AG04449 (cell line): ENCODE measurements around the gene HNRNPDL.

Source experiments
- CTCF ChIA-PET: fragments of 350-600 bp; formaldehyde crosslinking; extraction: SDS; loops from one replicate; lab custom pipeline; 2021; ENCODE audit warnings: antibody characterized with exemption; lab: Yijun Ruan, JAX
- POLR2A ChIA-PET: fragments of 400-600, 350-600 bp; formaldehyde crosslinking; extraction: SDS; loops from one replicate; lab custom pipeline; 2020; ENCODE audit warnings: antibody characterized with exemption, inconsistent platforms; lab: Yijun Ruan, JAX
- DNase-seq: peaks from one replicate; pipeline ENCODE4 v3.0.0-alpha.2; 2010; ENCODE audit warnings: low read depth, low spot score
- H3K4me3 ChIP-seq: 2 replicates; pipeline ENCODE4 v1.5.1; 2011; ENCODE audit warnings: low read depth, mild to moderate bottlenecking, control low read depth, low read length
- TF ChIP-seq, protein P1 (sequence below): IDR thresholded peaks from one replicate; pipeline ENCODE4 v1.5.1; 2011; ENCODE audit warnings: mild to moderate bottlenecking, moderate library complexity, low read length, control low read depth, inconsistent platforms; ENCODE audit not compliant: insufficient read depth; ENCODE audit errors: missing control alignments

The HNRNPDL gene

DNA sequence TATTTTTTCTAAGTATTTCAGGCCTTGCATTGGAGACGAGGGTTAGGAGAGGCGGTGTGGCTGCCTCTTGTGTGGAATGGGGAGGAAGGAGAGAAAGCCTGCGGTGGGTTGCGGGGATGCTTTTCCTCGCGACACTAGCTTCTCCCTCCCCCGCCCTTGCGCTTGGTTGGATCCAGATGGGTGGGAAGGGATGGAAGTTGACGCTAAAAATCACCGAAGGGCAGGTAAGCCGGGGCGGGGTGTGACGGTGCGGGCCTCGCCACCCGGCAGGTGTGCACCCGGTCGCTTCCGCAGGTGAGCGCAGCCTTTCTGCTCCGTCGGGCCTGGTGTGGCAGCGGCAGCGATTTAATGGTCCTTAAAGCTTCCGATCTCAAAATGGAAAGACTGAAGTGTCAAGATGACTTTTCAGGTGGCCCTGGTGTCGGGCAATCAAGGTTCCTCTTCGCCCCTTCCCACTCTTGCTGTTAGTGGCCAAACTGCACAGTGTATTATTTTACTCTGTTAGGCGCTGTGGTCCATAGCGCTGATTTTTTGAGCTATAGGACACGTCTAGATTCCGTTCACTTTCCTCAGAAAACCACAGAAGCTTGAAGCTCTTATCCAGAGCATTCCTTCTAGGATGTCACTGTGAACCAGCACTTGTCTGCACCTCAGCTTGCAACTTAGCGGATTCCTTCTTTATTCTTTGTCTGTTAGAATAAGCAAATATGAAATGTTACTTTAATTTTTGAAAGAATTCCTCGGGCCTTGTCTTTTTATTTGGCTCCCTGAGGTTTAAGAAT lies 893 bp upstream of the HNRNPDL start:
- ChIA-PET POLR2A (interaction anchor here (0.6 to 0.9 kb wide), 3 partner anchors 11 to 909 kb away, joined by 3 to 5 read pairs (median 3); no protein-coding TSS in a partner anchor), CTCF (interaction anchor here (0.6 to 1.5 kb wide), 5 partner anchors 10 to 364 kb away, joined by 3 to 5 read pairs (median 4); no protein-coding TSS in a partner anchor)
- peak overlapping the region; percentile 68 for H3K4me3 ChIP-seq
- TF ChIP-seq, protein P1, sequence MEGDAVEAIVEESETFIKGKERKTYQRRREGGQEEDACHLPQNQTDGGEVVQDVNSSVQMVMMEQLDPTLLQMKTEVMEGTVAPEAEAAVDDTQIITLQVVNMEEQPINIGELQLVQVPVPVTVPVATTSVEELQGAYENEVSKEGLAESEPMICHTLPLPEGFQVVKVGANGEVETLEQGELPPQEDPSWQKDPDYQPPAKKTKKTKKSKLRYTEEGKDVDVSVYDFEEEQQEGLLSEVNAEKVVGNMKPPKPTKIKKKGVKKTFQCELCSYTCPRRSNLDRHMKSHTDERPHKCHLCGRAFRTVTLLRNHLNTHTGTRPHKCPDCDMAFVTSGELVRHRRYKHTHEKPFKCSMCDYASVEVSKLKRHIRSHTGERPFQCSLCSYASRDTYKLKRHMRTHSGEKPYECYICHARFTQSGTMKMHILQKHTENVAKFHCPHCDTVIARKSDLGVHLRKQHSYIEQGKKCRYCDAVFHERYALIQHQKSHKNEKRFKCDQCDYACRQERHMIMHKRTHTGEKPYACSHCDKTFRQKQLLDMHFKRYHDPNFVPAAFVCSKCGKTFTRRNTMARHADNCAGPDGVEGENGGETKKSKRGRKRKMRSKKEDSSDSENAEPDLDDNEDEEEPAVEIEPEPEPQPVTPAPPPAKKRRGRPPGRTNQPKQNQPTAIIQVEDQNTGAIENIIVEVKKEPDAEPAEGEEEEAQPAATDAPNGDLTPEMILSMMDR, result no peak
- DNase-seq, result no peak

DNA sequence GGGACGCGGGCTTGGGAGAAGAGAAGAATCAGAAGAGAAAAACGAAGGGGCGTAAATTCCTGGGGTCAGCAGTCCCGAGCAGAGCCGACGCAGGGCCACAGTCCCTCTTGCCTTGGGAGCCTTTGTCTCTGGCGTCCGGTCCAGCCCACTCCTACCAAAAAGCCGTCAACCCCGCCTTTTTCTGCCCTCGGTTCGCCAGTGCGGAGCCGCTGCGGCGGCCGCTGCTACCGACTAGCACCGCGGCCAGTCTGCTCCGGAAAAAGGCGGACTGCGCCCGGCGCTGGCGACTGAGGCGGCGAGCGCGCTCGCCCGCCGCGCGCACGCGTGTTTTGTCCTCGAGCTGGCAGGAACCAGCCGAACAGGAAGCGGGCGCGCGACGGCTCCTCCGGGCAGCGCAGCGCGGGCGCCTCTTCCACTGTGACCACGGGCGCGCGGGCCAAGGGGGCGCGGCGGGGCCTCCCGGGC lies 502 bp downstream of the HNRNPDL start:
- TF ChIP-seq, protein P1, result no peak
- peak overlapping the region; percentile 68 for H3K4me3 ChIP-seq
- ChIA-PET CTCF (interaction anchor here (0.6 to 2.9 kb wide), 20 partner anchors 8 to 645 kb away, joined by 3 to 19 read pairs (median 4); no protein-coding TSS in a partner anchor), POLR2A (interaction anchor here (0.6 to 2.4 kb wide), 22 partner anchors 8 to 827 kb away, joined by 3 to 26 read pairs (median 4); partner anchors contain the start of genes COPS4 and HNRNPD)
- DNase-seq, result no peak

DNA sequence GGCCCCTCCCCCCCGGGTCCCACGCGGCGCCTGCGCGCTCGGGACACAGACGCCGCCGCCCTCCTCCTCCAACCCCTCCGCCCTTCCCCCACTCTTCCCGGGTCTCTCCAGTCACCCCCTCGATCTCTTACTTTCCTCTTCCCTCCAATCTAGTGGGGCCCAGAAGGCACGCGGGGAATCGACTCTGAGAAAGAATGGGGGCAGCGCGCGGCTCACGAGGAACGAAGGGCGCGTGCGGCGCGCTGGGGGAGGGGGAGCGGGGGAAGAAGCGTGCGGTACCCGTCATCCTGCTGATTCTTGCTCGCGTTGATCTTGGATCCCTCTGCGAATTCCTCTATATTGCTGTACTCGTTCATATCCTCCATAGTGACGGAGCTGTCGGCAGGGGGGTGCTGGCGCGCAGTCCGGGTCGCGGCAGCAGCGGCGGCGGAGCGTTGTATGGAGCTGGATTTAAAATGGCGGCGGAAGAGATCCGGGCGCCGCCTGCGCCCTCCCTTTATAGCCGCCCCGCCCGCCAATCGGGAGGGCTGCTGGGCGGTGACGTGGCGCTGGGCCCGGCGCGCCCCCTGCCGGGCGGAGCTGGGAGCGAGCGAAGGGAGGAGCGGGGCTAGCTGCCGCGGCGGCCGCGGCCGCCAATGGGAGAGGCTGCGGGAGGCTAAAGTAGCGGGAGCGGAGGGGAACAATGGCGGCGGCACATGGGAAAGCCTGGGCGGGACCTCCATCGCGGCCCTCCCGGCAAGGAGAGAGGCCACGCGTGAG lies 1.1 kb downstream of the HNRNPDL start:
- ChIA-PET CTCF (interaction anchor here (0.6 to 2.9 kb wide), 23 partner anchors 9 to 646 kb away, joined by 3 to 19 read pairs (median 4); partner anchors contain the start of gene LIN54), POLR2A (interaction anchor here (0.6 to 2.4 kb wide), 25 partner anchors 8 to 827 kb away, joined by 3 to 26 read pairs (median 4); partner anchors contain the start of genes COPS4, HNRNPD, SCD5 and THAP9)
- TF ChIP-seq, protein P1, result peak; percentile 76
- no peak for DNase-seq
- peak overlapping the region; percentile 96 for H3K4me3 ChIP-seq

DNA sequence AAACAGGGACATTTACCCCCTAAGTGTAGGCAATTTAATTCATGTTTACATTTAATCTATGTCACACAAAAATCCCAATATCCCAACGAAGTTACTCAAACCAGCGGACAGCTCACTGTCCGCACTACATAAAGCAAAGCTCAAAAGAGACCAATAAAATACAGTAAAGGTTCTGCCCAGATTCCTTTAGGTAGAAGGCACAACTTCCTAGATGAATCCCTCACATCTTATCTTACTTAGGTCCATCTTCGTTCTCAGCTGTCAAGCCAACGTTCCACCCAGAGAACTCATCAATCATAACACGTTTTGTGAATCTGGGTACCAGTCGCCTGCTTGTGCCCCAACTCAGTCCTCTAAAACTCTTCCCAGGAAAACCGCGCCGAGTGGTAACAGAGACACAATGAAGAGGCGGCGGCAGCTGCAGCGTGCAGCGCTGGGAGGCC lies 1.7 kb downstream of the HNRNPDL start:
- H3K4me3 ChIP-seq, result peak overlapping the region; percentile 96
- CTCF ChIA-PET, result interaction anchor here (0.6 to 2.9 kb wide), 20 partner anchors 8 to 583 kb away, joined by 3 to 19 read pairs (median 4); partner anchors contain the start of gene LIN54
- no peak for DNase-seq
- POLR2A ChIA-PET, result interaction anchor here (1.0 to 2.4 kb wide), 13 partner anchors 9 to 828 kb away, joined by 3 to 26 read pairs (median 5); partner anchors contain the start of genes COPS4, HNRNPD, SCD5 and THAP9
- TF ChIP-seq, protein P1, result no peak

DNA sequence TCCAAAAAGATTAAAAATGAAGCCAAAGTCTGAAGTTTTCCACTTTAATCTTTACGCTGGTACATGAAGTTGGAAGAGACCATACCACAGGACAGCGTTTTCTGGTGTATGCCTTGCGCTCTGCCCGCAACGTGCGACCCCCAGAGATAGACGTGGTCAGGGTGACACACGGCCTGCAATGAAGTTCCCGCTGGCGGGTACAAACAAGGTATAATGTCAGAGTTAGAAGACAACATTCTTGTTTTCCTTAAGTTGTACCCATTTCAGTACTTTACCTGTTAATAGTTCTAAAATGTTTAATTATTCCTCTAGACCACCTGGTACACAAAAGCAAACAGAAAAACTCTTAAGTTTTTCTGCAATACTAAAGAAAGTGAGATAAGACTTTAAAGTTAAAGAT lies 4.8 kb downstream of the HNRNPDL start:
- no peak overlapping the region for H3K4me3 ChIP-seq
- TF ChIP-seq, protein P1, result no peak
- POLR2A ChIA-PET, result no interaction called here
- DNase-seq, result no peak
- CTCF ChIA-PET, result no interaction called here
